Adrenal gland (tissue), 5 donors: ENCODE data around the gene ABCC5.

Experiments
- CTCF ChIP-seq, 6 experiments: fragments of 450-650 bp in 4 of 6; fragments of 200-600 bp in 2 of 6; sonication (generic) in 1 of 6; IDR thresholded peaks; 1 replicate in 5 of 6; 2 replicates in 1 of 6; pipeline versions ENCODE4 v1.5.1 to v1.8.0; 2016 to 2021; ENCODE audit warnings: antibody characterized with exemption in 6 of 6, mild to moderate bottlenecking in 2 of 6, moderate library complexity in 1 of 6
- POLR2A ChIP-seq, 2 donors: fragments of 450-650 bp; IDR thresholded peaks; one replicate each; pipeline ENCODE4 v1.6.1; 2017; ENCODE audit warnings: antibody characterized with exemption in 2 of 2, mild to moderate bottlenecking in 2 of 2, moderate library complexity in 1 of 2
- donor health status: DM: no; HTN: no; CAD: no.

GRCh38 chr3:183906234-183906921 is 111.3 kb downstream of the ABCC5 start:
- TF ChIP-seq POLR2A (IDR thresholded peaks at IDR 0.05) (no peak), CTCF (IDR thresholded peaks at IDR 0.05) (no peak)
